HG02870 (cell line): ENCODE results near the gene FBXW8.
A peak's percentile ranks its signal among the peaks of the same experiment; 100 is the strongest.

Experiments
- ATAC-seq: cut with Tn5 transposase; IDR thresholded peaks from one replicate; pipeline ENCODE4 v1.9.1; 2021; ENCODE audit warnings: mild to moderate bottlenecking, moderate library complexity; ENCODE audit not compliant: unreplicated experiment

Gene FBXW8

GRCh38 chr12:116954710-116955381 lies 44.1 kb downstream of the FBXW8 start:
- ATAC-seq = no peak

- no peak for ATAC-seq
These were observed 44.8 kb downstream of the FBXW8 start for GRCh38 chr12:116955382-116956021.

- ATAC-seq = no peak
These were observed 47.9 kb downstream of the FBXW8 start for GRCh38 chr12:116958402-116959197.

- no peak for ATAC-seq
These were observed 48.4 kb downstream of the FBXW8 start for GRCh38 chr12:116959198-116959460.

GRCh38 chr12:116959845-116960514 lies 49.2 kb downstream of the FBXW8 start:
- peak; percentile 100 for ATAC-seq

- ATAC-seq = no peak
These were observed 51.4 kb downstream of the FBXW8 start for GRCh38 chr12:116962197-116962596.

- ATAC-seq = no peak
These were observed 52.1 kb downstream of the FBXW8 start for GRCh38 chr12:116962783-116963356.

- ATAC-seq = no peak
These were observed 53.6 kb downstream of the FBXW8 start for GRCh38 chr12:116964054-116965050.

- ATAC-seq = no peak
These were observed 58.2 kb downstream of the FBXW8 start for GRCh38 chr12:116968986-116969385.

- no peak for ATAC-seq
These were observed 59.1 kb downstream of the FBXW8 start for GRCh38 chr12:116969615-116970585.

- ATAC-seq = no peak
These were observed 60.5 kb downstream of the FBXW8 start for GRCh38 chr12:116971222-116971621.

- ATAC-seq = no peak
These were observed 65.1 kb downstream of the FBXW8 start for GRCh38 chr12:116975779-116976393.

- ATAC-seq = no peak
These were observed 67.0 kb downstream of the FBXW8 start for GRCh38 chr12:116977465-116978380.

- ATAC-seq = no peak
These were observed 68.2 kb downstream of the FBXW8 start for GRCh38 chr12:116978791-116979508.

GRCh38 chr12:116980083-116980482 lies 69.3 kb downstream of the FBXW8 start:
- no peak for ATAC-seq

GRCh38 chr12:116982791-116983411 lies 72.2 kb downstream of the FBXW8 start:
- no peak for ATAC-seq
